Breast epithelium (tissue), 3 donors: ENCODE data around the gene C18orf54.

Source experiments
- CTCF ChIP-seq, 3 donors: fragments of 450-650 bp; IDR thresholded peaks; one replicate each; pipeline ENCODE4 v1.5.1; 2016 to 2017; ENCODE audit warnings: antibody characterized with exemption in 3 of 3, mild to moderate bottlenecking in 3 of 3, moderate library complexity in 3 of 3
- POLR2A ChIP-seq: fragments of 450-650 bp; IDR thresholded peaks from one replicate; pipeline ENCODE4 v1.6.1; 2016; ENCODE audit warnings: antibody characterized with exemption, mild to moderate bottlenecking, moderate library complexity
- POLR2AphosphoS5 ChIP-seq, 3 donors: sonication (generic); formaldehyde crosslinking; IDR thresholded peaks; one replicate each; pipeline ENCODE4 v1.6.1; 2017; ENCODE audit warnings: antibody characterized with exemption in 3 of 3

GRCh38 chr18:54358495-54359040, 862 bp downstream of the C18orf54 start:
- no peak for TF ChIP-seq CTCF (IDR thresholded peaks at IDR 0.05)
- no peak for TF ChIP-seq POLR2A
- no peak for TF ChIP-seq POLR2AphosphoS5 (IDR thresholded peaks at IDR 0.05)
